Epithelial cell of proximal tubule (primary cell): Measurements from ENCODE around the gene TBC1D22A. TPM values are rescaled to one million over a fixed set of nuclear protein-coding genes. Genes with fewer than 3 reads are reported as not detected.

Experiments used
- DNase-seq: peaks from one replicate; pipeline ENCODE4 v3.0.0-alpha.2; 2011; ENCODE audit warnings: low read depth
- H3K4me3 ChIP-seq: 2 replicates; pipeline ENCODE4 v1.5.1; 2011; ENCODE audit warnings: low read depth, mild to moderate bottlenecking, low read length
- CTCF ChIP-seq: conservative IDR thresholded peaks from 2 replicates; pipeline ENCODE4 v1.5.1; 2012; ENCODE audit warnings: low read depth, mild to moderate bottlenecking, low read length
- total RNA-seq: library from RNA; depleted of rRNA; stranded (reverse); fragments of >200 nt; gene quantifications from 2 replicates; pipeline ENCODE4 v1.2.3, GENCODE V29; 2015

TBC1D22A gene
- total RNA-seq, 1 donor from 2014 or later = 22.7 TPM

- no peak for TF ChIP-seq CTCF
- no peak overlapping the region for H3K4me3 ChIP-seq
- no peak for DNase-seq
Measured at GRCh38 chr22:47196166-47196849, 433.9 kb downstream of the TBC1D22A start.

GRCh38 chr22:47196881-47197772 lies 434.7 kb downstream of the TBC1D22A start:
- no peak overlapping the region for H3K4me3 ChIP-seq
- TF ChIP-seq CTCF = no peak
- no peak for DNase-seq

GRCh38 chr22:47197773-47198500 lies 435.5 kb downstream of the TBC1D22A start:
- TF ChIP-seq CTCF = no peak
- no peak overlapping the region for H3K4me3 ChIP-seq

GRCh38 chr22:47198801-47199251 lies 436.4 kb downstream of the TBC1D22A start:
- DNase-seq = no peak
- TF ChIP-seq CTCF = no peak
- no peak overlapping the region for H3K4me3 ChIP-seq

More at GRCh38 chr22:47197773-47198500, 435.5 kb downstream of the TBC1D22A start:
- no peak for DNase-seq

GRCh38 chr22:47199261-47199978 lies 437.0 kb downstream of the TBC1D22A start:
- TF ChIP-seq CTCF = no peak
- H3K4me3 ChIP-seq = no peak overlapping the region
- DNase-seq = no peak

GRCh38 chr22:47199979-47200272 lies 437.5 kb downstream of the TBC1D22A start:
- DNase-seq = no peak
- H3K4me3 ChIP-seq = no peak overlapping the region
- TF ChIP-seq CTCF = no peak
